BJ (cell line): ENCODE results near the gene TNRC6A. TPM values are rescaled to one million over a fixed set of nuclear protein-coding genes. Genes with fewer than 3 reads are reported as not detected.

ENCODE experiments used
- CTCF ChIA-PET: fragments of 350-600 bp; formaldehyde crosslinking; extraction: SDS; loops from one replicate; lab custom pipeline; 2021; ENCODE audit warnings: antibody characterized with exemption, inconsistent platforms; lab: Yijun Ruan, JAX
- POLR2A ChIA-PET: fragments of 300-600 bp; sonication (Branson Sonifier 250); formaldehyde crosslinking; extraction: SDS; loops from one replicate; lab custom pipeline; 2021; ENCODE audit warnings: antibody characterized with exemption; lab: Charles Lee
- DNase-seq: peaks from one replicate; pipeline ENCODE4 v3.0.0-alpha.2; 2011; ENCODE audit warnings: low read depth
- H3K27me3 ChIP-seq: 2 replicates; pipeline ENCODE4 v1.6.0; 2011; ENCODE audit warnings: low read length; ENCODE audit not compliant: control insufficient read depth, insufficient read depth
- H3K36me3 ChIP-seq: 2 replicates; pipeline ENCODE4 v1.5.1; 2011; ENCODE audit warnings: low read length; ENCODE audit not compliant: control insufficient read depth, insufficient read depth
- H3K4me3 ChIP-seq: 2 replicates; pipeline ENCODE4 v1.5.1; 2011; ENCODE audit warnings: low read depth, mild to moderate bottlenecking, control low read depth, low read length
- CTCF ChIP-seq: IDR thresholded peaks from 2 replicates; pipeline ENCODE4 v1.5.1; 2011; ENCODE audit warnings: low read depth, mild to moderate bottlenecking, control low read depth, inconsistent platforms, low read length, moderate library complexity; ENCODE audit not compliant: insufficient read depth
- polyA plus RNA-seq: library from polyadenylated mRNA; depleted of rRNA; stranded (reverse); fragments of >200 nt; gene quantifications from 2 replicates; pipeline ENCODE4 v1.2.3, GENCODE V29; 2011

The TNRC6A gene
- polyA plus RNA-seq, 1 experiment: 44.8 TPM

GRCh38 chr16:24718967-24719521 is 10.4 kb upstream of the TNRC6A start:
- Histone ChIP-seq H3K4me3 (no peak overlapping the region), H3K36me3 (no peaks in the 10 kb centered on the region), H3K27me3 (no peaks in the 10 kb centered on the region)
- CTCF ChIA-PET: no interaction called here
- TF ChIP-seq CTCF: no peak
- POLR2A ChIA-PET: no interaction called here
- DNase-seq: no peak

GRCh38 chr16:24721830-24722238 is 7.6 kb upstream of the TNRC6A start:
- Histone ChIP-seq H3K36me3 (no peaks in the 10 kb centered on the region), H3K4me3 (no peak overlapping the region), H3K27me3 (no peaks in the 10 kb centered on the region)
- ChIA-PET POLR2A (no interaction called here), CTCF (interaction anchor here (1.4 to 1.7 kb wide), 2 partner anchors 16 to 26 kb away, joined by 3 read pairs; no protein-coding TSS in a partner anchor)
- DNase-seq: no peak
- TF ChIP-seq CTCF: no peak

GRCh38 chr16:24723663-24724062 is 5.8 kb upstream of the TNRC6A start:
- ChIA-PET POLR2A (no interaction called here), CTCF (no interaction called here)
- Histone ChIP-seq H3K27me3 (no peaks in the 10 kb centered on the region), H3K4me3 (no peak overlapping the region), H3K36me3 (no peaks in the 10 kb centered on the region)
- DNase-seq: no peak
- TF ChIP-seq CTCF: no peak

- DNase-seq: no peak
- Histone ChIP-seq H3K4me3 (no peak overlapping the region), H3K36me3 (peaks cover 3% of the 10 kb centered on the region; the same call in 1 of the 2 replicates), H3K27me3 (no peaks in the 10 kb centered on the region)
- ChIA-PET CTCF (interaction anchor here (1.0 kb wide), 1 partner anchor 9 kb away, joined by 3 read pairs; no protein-coding TSS in a partner anchor), POLR2A (no interaction called here)
- no peak for TF ChIP-seq CTCF
Observed at GRCh38 chr16:24728011-24728410, 1.4 kb upstream of the TNRC6A start.

- H3K4me3 ChIP-seq: peak overlapping the region; percentile 91
- ChIA-PET CTCF (no interaction called here), POLR2A (no interaction called here)
- no peak for DNase-seq
- no peaks in the 10 kb centered on the region for H3K27me3 ChIP-seq
- H3K36me3 ChIP-seq: peaks cover 3% of the 10 kb centered on the region; the same call in 1 of the 2 replicates
- no peak for TF ChIP-seq CTCF
Observed at GRCh38 chr16:24728891-24729242, 584 bp upstream of the TNRC6A start.
